ENCODE data around the gene CAMK2N1. TPM values are rescaled to one million over a fixed set of nuclear protein-coding genes. Genes with fewer than 3 reads are reported as not detected.
A peak's percentile ranks its signal among the peaks of the same experiment; 100 is the strongest.

Gene CAMK2N1
- polyA plus RNA-seq, 1 experiment: 83.1 TPM

DNA sequence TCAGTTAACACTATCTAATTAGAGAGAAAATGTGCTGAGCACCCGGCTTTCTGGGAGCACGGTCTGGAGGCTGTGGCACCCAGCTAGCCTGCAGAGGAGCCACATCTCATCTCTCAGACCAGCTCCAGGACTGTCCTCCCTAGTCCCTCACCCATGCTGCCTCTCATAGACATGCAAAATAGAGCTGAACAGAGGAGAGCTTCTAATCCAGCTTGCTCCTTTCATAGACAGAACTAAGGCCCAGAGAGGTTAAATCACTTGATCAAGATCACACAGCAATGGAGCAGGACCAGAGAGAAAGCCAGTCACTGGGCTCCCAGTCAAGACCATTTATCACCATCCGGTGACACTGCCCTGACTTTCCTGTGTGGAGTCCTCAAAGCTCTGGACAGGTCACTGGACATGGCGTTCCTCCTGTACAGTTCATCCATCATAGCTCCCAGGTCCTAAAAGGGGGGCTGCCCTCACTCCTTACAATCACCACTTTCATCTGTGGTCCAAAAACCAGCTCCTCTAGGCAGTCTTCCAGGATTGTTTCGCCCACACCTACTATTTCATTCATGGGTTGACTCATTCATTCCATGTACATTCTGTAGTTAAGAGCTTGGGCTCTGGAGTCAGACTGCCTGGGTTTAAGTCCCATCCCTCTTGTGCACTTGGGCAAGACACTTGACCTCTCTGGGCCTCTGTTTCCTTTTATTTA, 8.8 kb upstream of the CAMK2N1 start:
- POLR2A ChIA-PET: interaction anchor here (0.7 to 2.3 kb wide), 8 partner anchors 9 to 142 kb away, joined by 3 to 16 read pairs (median 6); partner anchors contain the start of genes CAMK2N1 and MUL1
- peak; percentile 72 for DNase-seq (ENCODE audit: low read depth, low spot score)
- Histone ChIP-seq H3K9me3 (ENCODE audit: control insufficient read depth, insufficient read depth, low read length) (no peaks in the 10 kb centered on the region), H3K4me3 (ENCODE audit: low read depth, low read length) (no peak overlapping the region), H3K27me3 (ENCODE audit: control insufficient read depth, insufficient read depth, low read length) (no peaks in the 10 kb centered on the region), H3K27ac (ENCODE audit: low read depth, low read length) (peak overlapping the region; percentile 73)
- TF ChIP-seq, protein P1, sequence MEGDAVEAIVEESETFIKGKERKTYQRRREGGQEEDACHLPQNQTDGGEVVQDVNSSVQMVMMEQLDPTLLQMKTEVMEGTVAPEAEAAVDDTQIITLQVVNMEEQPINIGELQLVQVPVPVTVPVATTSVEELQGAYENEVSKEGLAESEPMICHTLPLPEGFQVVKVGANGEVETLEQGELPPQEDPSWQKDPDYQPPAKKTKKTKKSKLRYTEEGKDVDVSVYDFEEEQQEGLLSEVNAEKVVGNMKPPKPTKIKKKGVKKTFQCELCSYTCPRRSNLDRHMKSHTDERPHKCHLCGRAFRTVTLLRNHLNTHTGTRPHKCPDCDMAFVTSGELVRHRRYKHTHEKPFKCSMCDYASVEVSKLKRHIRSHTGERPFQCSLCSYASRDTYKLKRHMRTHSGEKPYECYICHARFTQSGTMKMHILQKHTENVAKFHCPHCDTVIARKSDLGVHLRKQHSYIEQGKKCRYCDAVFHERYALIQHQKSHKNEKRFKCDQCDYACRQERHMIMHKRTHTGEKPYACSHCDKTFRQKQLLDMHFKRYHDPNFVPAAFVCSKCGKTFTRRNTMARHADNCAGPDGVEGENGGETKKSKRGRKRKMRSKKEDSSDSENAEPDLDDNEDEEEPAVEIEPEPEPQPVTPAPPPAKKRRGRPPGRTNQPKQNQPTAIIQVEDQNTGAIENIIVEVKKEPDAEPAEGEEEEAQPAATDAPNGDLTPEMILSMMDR (IDR thresholded peaks at IDR 0.05; ENCODE audit: low read depth, low read length): no peak
- CTCF ChIA-PET: interaction anchor here (0.5 to 7.8 kb wide), 51 partner anchors 9 to 884 kb away, joined by 3 to 176 read pairs (median 4); partner anchors contain the start of genes CAMK2N1 and PINK1

DNA sequence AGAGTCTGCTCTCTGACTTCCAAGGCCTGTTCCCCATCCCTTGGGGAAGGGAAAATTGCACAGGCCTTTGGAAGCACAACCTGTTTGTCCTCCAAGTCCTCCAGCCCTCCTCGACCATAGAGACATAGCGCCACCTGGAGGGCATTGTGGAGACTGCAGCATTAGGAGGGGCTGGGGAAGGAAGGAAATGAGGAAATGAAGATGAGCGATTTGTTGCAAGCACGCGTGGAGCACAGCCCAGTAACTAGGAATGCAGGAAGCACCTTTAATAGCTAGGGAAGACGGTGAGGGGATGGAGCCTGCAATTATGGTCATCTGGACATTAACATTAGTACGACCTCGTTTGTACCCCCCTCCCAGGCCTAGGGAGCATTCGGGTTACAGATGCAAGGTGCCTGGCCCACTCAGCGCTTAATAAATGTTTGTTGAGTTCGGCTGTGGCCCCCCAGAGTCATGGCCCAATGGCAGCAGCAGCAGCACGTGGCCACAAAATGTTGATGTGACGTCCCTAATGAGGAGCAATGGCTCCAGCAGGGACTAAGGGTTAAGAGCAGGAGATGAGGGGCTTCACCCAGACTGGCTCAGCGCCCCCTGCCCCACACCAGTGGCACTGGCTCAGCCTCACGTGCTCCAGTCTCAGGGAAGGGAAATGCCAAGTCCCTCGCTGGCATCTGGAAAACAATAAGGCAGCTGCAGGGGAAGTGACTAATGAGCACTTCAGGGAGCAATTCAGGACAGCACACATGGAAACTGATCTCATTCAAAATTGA, 8.0 kb upstream of the CAMK2N1 start:
- Histone ChIP-seq H3K9me3 (ENCODE audit: control insufficient read depth, insufficient read depth, low read length) (no peaks in the 10 kb centered on the region), H3K27me3 (ENCODE audit: control insufficient read depth, insufficient read depth, low read length) (no peaks in the 10 kb centered on the region), H3K4me3 (ENCODE audit: low read depth, low read length) (no peak overlapping the region), H3K27ac (ENCODE audit: low read depth, low read length) (peak overlapping the region; percentile 70)
- DNase-seq (ENCODE audit: low read depth, low spot score): peak; percentile 79
- TF ChIP-seq, protein P1 (IDR thresholded peaks at IDR 0.05; ENCODE audit: low read depth, low read length): peak; percentile 99
- ChIA-PET POLR2A (interaction anchor here (0.5 to 2.3 kb wide), 6 partner anchors 10 to 577 kb away, joined by 3 to 16 read pairs (median 8); partner anchors contain the start of gene MUL1), CTCF (interaction anchor here (0.5 to 7.8 kb wide), 54 partner anchors 8 to 883 kb away, joined by 3 to 176 read pairs (median 4); partner anchors contain the start of genes CAMK2N1 and PINK1)

DNA sequence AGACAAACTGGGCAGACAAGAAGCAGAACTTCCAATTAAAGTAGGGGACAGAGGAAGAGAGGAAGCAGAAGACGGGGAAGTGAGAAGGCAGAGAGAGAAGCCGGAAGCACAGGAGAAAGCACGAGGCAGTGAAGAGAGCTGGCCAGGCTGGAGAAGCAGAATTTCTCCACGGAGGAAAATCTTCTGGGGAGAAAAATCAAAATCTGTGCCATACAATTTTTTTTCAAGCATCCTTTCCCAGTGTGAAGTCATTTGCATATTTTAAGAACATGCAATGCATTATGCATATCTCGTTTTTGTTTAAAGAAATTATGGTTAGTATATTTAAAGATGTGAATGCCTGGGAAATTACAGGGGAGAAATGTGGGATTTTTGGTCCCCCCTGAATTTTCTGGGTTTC, 7.3 kb upstream of the CAMK2N1 start:
- no peak for DNase-seq (ENCODE audit: low read depth, low spot score)
- ChIA-PET CTCF (interaction anchor here (0.6 to 7.8 kb wide), 25 partner anchors 10 to 576 kb away, joined by 3 to 176 read pairs (median 5); no protein-coding TSS in a partner anchor), POLR2A (interaction anchor here (2.2 to 2.3 kb wide), 2 partner anchors 9 to 134 kb away, joined by 9 to 16 read pairs; no protein-coding TSS in a partner anchor)
- TF ChIP-seq, protein P1 (IDR thresholded peaks at IDR 0.05; ENCODE audit: low read depth, low read length): no peak
- Histone ChIP-seq H3K27ac (ENCODE audit: low read depth, low read length) (no peak overlapping the region), H3K9me3 (ENCODE audit: control insufficient read depth, insufficient read depth, low read length) (no peaks in the 10 kb centered on the region), H3K4me3 (ENCODE audit: low read depth, low read length) (no peak overlapping the region), H3K27me3 (ENCODE audit: control insufficient read depth, insufficient read depth, low read length) (no peaks in the 10 kb centered on the region)

DNA sequence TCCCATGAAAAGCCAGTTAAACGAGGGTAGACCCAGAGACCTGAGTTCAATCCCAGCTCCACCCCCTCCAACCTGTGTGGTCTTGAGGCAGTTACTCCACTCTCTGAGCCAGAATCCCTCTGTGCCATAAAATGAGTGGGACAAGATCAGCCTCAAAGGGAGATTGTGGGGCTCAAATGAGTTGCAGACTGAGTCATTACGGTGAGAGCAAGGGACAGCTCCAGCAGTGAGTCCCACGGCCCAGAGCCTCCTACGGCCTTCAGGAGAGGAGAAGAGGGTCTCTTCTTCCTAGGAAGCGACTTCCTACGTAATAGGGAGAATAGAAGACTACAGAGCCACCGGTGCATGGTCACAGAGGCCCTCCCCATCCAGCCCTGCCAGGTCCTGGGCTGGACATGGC, 6.7 kb upstream of the CAMK2N1 start:
- TF ChIP-seq, protein P1 (IDR thresholded peaks at IDR 0.05; ENCODE audit: low read depth, low read length): no peak
- H3K4me3 ChIP-seq (ENCODE audit: low read depth, low read length): no peak overlapping the region
- no peaks in the 10 kb centered on the region for H3K9me3 ChIP-seq (ENCODE audit: control insufficient read depth, insufficient read depth, low read length)
- DNase-seq (ENCODE audit: low read depth, low spot score): no peak
- H3K27me3 ChIP-seq (ENCODE audit: control insufficient read depth, insufficient read depth, low read length): peaks cover 2% of the 10 kb centered on the region
- no peak overlapping the region for H3K27ac ChIP-seq (ENCODE audit: low read depth, low read length)
- POLR2A ChIA-PET: no interaction called here
- CTCF ChIA-PET: interaction anchor here (0.9 to 7.8 kb wide), 12 partner anchors 12 to 575 kb away, joined by 3 to 176 read pairs (median 5); no protein-coding TSS in a partner anchor

All from AG04450 (cell line).